Measurements from ENCODE around the gene NEK10.

DNA sequence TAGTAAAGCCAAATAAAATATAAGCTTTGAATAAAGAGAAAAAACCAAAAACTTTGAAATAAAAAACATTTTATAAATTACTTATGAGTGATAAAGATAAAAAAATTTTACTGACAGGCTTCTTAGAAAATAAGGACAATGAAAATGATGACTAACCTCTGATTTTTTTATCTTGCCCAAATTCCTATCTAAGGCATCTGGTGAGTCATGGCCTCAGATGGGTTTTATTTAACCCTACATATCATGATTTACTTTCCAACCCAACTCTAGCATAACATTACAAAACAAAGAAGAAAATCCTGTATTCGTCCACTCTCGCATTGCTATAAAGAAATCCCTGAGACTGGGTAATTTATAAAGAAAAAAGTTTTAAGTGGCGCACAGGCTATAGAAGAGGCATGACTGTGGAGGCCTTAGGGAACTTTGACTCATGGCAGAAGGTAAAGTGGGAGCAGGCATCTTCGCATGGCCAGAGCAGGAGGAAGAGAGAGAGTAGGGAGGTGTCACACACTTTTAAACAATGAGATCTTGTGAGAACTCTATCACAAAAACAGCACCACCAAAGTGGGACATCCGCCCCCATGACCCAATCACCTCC is 152.1 kb downstream of the NEK10 start:
- TF ChIP-seq, protein P1, sequence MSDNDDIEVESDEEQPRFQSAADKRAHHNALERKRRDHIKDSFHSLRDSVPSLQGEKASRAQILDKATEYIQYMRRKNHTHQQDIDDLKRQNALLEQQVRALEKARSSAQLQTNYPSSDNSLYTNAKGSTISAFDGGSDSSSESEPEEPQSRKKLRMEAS (IDR thresholded peaks at IDR 0.05; ENCODE audit: insufficient read depth, insufficient read length): no peak
- TF ChIP-seq MYC (IDR thresholded peaks at IDR 0.05; ENCODE audit: low read depth, low read length) (no peak), EZH2 (IDR thresholded peaks at IDR 0.05; ENCODE audit: borderline replicate concordance, low read depth, low read length, severe bottlenecking) (no peak), POLR2AphosphoS5 (IDR thresholded peaks at IDR 0.05; ENCODE audit: insufficient read depth, low read depth, low read length) (no peak), POLR2A (IDR thresholded peaks at IDR 0.05; ENCODE audit: low read depth, low read length) (no peak), FOS (IDR thresholded peaks at IDR 0.05; ENCODE audit: borderline replicate concordance, insufficient read depth, low read length) (peak; percentile 88), JUN (IDR thresholded peaks at IDR 0.05; ENCODE audit: borderline replicate concordance, insufficient read depth, insufficient read length, low read depth) (peak; percentile 45), GATA2 (IDR thresholded peaks at IDR 0.05; ENCODE audit: insufficient read depth, insufficient read length, low read depth, low read length) (peak; percentile 62)
- TF ChIP-seq, protein P2, sequence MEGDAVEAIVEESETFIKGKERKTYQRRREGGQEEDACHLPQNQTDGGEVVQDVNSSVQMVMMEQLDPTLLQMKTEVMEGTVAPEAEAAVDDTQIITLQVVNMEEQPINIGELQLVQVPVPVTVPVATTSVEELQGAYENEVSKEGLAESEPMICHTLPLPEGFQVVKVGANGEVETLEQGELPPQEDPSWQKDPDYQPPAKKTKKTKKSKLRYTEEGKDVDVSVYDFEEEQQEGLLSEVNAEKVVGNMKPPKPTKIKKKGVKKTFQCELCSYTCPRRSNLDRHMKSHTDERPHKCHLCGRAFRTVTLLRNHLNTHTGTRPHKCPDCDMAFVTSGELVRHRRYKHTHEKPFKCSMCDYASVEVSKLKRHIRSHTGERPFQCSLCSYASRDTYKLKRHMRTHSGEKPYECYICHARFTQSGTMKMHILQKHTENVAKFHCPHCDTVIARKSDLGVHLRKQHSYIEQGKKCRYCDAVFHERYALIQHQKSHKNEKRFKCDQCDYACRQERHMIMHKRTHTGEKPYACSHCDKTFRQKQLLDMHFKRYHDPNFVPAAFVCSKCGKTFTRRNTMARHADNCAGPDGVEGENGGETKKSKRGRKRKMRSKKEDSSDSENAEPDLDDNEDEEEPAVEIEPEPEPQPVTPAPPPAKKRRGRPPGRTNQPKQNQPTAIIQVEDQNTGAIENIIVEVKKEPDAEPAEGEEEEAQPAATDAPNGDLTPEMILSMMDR (IDR thresholded peaks at IDR 0.05; ENCODE audit: extremely low read depth in 1 of 2, insufficient read depth in 1 of 2, low read depth in 1 of 2, low read length in 2 of 2): no peak
